Measurements from ENCODE around the gene SLIT3. TPM values are rescaled to one million over a fixed set of nuclear protein-coding genes. Genes with fewer than 3 reads are reported as not detected.

The SLIT3 gene
- total RNA-seq, 1 experiment from 2014 or later = 0.10 TPM

DNA sequence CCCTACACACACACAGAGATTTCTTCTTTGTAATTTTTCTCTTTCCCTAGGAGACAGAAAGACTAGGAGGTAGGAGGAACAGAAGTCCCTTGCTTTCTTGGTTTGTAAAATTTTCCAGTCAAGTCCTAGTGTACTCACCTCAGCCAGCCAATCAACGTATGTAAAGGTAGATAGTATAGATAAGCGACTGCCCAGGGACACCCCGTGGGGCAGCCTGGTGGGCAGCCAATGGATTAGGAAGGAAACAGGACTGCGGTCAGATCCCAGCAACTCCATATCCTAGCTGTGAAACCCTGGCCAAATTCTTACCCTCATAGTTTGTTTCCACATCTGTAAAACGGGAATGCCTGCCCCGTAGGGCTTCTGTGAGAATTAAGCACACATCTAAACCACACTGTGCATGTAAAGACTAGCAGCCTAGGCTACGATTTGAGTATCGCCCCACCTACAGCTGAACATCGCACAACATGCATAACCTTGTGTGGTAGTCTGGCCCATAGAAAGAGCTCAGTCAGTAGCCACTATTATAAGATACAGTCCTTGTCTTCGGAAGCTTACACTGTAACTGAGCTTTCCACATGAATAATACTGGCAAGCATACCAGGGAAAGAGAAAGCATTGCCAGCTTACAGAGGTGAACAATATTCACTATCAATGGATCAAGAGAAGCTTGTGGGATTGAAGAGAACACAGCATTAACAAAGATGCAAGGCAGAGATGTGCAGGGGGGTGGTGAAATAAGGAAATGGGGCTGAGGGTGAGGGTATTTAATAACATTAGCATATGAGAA lies 368.3 kb downstream of the SLIT3 start:
- ChIA-PET CTCF (no interaction called here), POLR2A (no interaction called here)

More for the DNA sequence above, 368.3 kb downstream of the SLIT3 start:
- H2AFZ ChIP-seq (ENCODE audit: low read depth, low read length, poor library complexity, severe bottlenecking) = no peak overlapping the region
- H3K36me3 ChIP-seq (ENCODE audit: control insufficient read depth in 1 of 2, insufficient read depth in 2 of 2, low read length in 2 of 2) = no peaks in the 10 kb centered on the region
- H3K27me3 ChIP-seq (ENCODE audit: insufficient read depth, low read length) = peaks cover 64% of the 10 kb centered on the region
- H3K4me2 ChIP-seq (ENCODE audit: low read length) = no peak overlapping the region
- no peak for ATAC-seq
- TF ChIP-seq, protein P1, sequence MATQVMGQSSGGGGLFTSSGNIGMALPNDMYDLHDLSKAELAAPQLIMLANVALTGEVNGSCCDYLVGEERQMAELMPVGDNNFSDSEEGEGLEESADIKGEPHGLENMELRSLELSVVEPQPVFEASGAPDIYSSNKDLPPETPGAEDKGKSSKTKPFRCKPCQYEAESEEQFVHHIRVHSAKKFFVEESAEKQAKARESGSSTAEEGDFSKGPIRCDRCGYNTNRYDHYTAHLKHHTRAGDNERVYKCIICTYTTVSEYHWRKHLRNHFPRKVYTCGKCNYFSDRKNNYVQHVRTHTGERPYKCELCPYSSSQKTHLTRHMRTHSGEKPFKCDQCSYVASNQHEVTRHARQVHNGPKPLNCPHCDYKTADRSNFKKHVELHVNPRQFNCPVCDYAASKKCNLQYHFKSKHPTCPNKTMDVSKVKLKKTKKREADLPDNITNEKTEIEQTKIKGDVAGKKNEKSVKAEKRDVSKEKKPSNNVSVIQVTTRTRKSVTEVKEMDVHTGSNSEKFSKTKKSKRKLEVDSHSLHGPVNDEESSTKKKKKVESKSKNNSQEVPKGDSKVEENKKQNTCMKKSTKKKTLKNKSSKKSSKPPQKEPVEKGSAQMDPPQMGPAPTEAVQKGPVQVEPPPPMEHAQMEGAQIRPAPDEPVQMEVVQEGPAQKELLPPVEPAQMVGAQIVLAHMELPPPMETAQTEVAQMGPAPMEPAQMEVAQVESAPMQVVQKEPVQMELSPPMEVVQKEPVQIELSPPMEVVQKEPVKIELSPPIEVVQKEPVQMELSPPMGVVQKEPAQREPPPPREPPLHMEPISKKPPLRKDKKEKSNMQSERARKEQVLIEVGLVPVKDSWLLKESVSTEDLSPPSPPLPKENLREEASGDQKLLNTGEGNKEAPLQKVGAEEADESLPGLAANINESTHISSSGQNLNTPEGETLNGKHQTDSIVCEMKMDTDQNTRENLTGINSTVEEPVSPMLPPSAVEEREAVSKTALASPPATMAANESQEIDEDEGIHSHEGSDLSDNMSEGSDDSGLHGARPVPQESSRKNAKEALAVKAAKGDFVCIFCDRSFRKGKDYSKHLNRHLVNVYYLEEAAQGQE (IDR thresholded peaks at IDR 0.05; ENCODE audit: low read depth) = no peak
- TF ChIP-seq RAD21 (IDR thresholded peaks at IDR 0.05; ENCODE audit: low read depth) (no peak), EGR1 (IDR thresholded peaks at IDR 0.05; ENCODE audit: low read depth) (no peak), CEBPB (IDR thresholded peaks at IDR 0.05; ENCODE audit: low read depth) (no peak), POLR2AphosphoS5 (IDR thresholded peaks at IDR 0.05; ENCODE audit: low read depth, low read length) (no peak), SRF (IDR thresholded peaks at IDR 0.05; ENCODE audit: low read depth) (no peak), ZFX (IDR thresholded peaks at IDR 0.05) (no peak), ELF1 (IDR thresholded peaks at IDR 0.05; ENCODE audit: borderline replicate concordance, low read depth) (no peak), CBX3 (IDR thresholded peaks at IDR 0.05; ENCODE audit: low read depth) (no peak), FOSL1 (IDR thresholded peaks at IDR 0.05; ENCODE audit: low read depth) (no peak), JUND (IDR thresholded peaks at IDR 0.05) (no peak), SIN3A (IDR thresholded peaks at IDR 0.05; ENCODE audit: low read depth) (no peak), EZH2 (IDR thresholded peaks at IDR 0.05) (no peak), TCF7L2 (IDR thresholded peaks at IDR 0.05; ENCODE audit: borderline replicate concordance, extremely low read depth, insufficient read depth, insufficient read length) (no peak)
- TF ChIP-seq, protein P2, sequence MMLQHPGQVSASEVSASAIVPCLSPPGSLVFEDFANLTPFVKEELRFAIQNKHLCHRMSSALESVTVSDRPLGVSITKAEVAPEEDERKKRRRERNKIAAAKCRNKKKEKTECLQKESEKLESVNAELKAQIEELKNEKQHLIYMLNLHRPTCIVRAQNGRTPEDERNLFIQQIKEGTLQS (IDR thresholded peaks at IDR 0.05) = no peak
- TF ChIP-seq, protein P3, sequence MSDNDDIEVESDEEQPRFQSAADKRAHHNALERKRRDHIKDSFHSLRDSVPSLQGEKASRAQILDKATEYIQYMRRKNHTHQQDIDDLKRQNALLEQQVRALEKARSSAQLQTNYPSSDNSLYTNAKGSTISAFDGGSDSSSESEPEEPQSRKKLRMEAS (IDR thresholded peaks at IDR 0.05) = no peak
- H3K4me3 ChIP-seq (replicated peaks in 1 of 2; ENCODE audit: low read depth in 1 of 2, low read length in 2 of 2) = no peak overlapping the region
- no peaks in the 10 kb centered on the region for H3K9me2 ChIP-seq (ENCODE audit: insufficient read depth)
- H3K4me1 ChIP-seq (ENCODE audit: control insufficient read depth in 1 of 2, insufficient read depth in 2 of 2, low read length in 2 of 2) = no peaks in the 10 kb centered on the region
- no peaks in the 10 kb centered on the region for H4K20me1 ChIP-seq (ENCODE audit: insufficient read depth)
- H3K9me3 ChIP-seq (ENCODE audit: control insufficient read depth in 1 of 2, insufficient read depth in 1 of 2, low read depth in 1 of 2, low read length in 2 of 2) = no peaks in the 10 kb centered on the region
- no peak overlapping the region for H3K9ac ChIP-seq (ENCODE audit: low read length)
- no peaks in the 10 kb centered on the region for H3K79me2 ChIP-seq (ENCODE audit: insufficient read depth, low read length)
- no TSS peak for BruUV-seq (replicated peaks)
- intact Hi-C loops (cut with micrococcal nuclease) = no loop called here
- no peak for DNase-seq (ENCODE audit: low read depth, low spot score)
- H3K27ac ChIP-seq (ENCODE audit: low read depth, low read length) = no peak overlapping the region
- RAD21 ChIA-PET (ENCODE audit: low non-redundant PET in 1 of 2, low total read pairs in 2 of 2, uncharacterized antibody in 2 of 2, unreplicated experiment in 2 of 2) = no interaction called here

Measured in HCT116 (cell line).